Ovary (tissue), 9 donors: ENCODE measurements around the gene TEF. TPM values are rescaled to one million over a fixed set of nuclear protein-coding genes. Genes with fewer than 3 reads are reported as not detected.
"Not testable (repeated sequence)": the region's sequence is repeated elsewhere in the genome, so short reads cannot be mapped to it uniquely, and the experiment has no call there.

Experiments
- DNase-seq, 5 donors: peaks; one replicate each; pipeline ENCODE4 v3.0.0-alpha.2; 2019 to 2020
- H3K27ac ChIP-seq, 2 donors: fragments of 200-600 bp; one replicate each; pipeline versions ENCODE4 v1.5.1 to v1.8.0; 2019 to 2022
- H3K27me3 ChIP-seq: fragments of 200-600 bp; one replicate; pipeline ENCODE4 v1.8.0; 2022
- H3K36me3 ChIP-seq: fragments of 200-600 bp; sonication (generic); one replicate; pipeline ENCODE4 v1.5.1; 2019
- H3K4me1 ChIP-seq: one replicate; pipeline ENCODE4 v1.8.1; 2013; ENCODE audit warnings: mild to moderate bottlenecking, moderate library complexity; ENCODE audit not compliant: insufficient read depth
- H3K4me3 ChIP-seq: fragments of 200-600 bp; sonication (generic); one replicate; pipeline ENCODE4 v1.5.1; 2017
- H3K9me3 ChIP-seq, 2 donors: fragments of 200-600 bp in 1 of 2; sonication (generic) in 1 of 2; one replicate each; pipeline versions ENCODE4 v1.5.1 to v1.8.1; 2013 to 2019; ENCODE audit warnings: mild to moderate bottlenecking in 1 of 2, moderate library complexity in 1 of 2
- CTCF ChIP-seq, 3 donors: fragments of 450-650 bp in 2 of 3; fragments of 200-600 bp in 1 of 3; IDR thresholded peaks; one replicate each; pipeline versions ENCODE4 v1.5.1 to v1.8.0; 2016 to 2022; ENCODE audit warnings: antibody characterized with exemption in 3 of 3, mild to moderate bottlenecking in 1 of 3
- EP300 ChIP-seq: sonication (generic); formaldehyde crosslinking; IDR thresholded peaks from one replicate; pipeline ENCODE4 v1.6.1; 2017; ENCODE audit warnings: antibody characterized with exemption
- POLR2A ChIP-seq: fragments of 450-650 bp; IDR thresholded peaks from one replicate; pipeline ENCODE4 v1.6.1; 2017; ENCODE audit warnings: antibody characterized with exemption, mild to moderate bottlenecking, moderate library complexity
- WGBS, 3 donors: extraction: QIAGEN DNeasy Blood & Tissue Kit in 1 of 3; methylation state at CpG; one replicate each; pipeline versions ENCODE4 v1.1.5 to v1.1.7; 2013 to 2017; 5-methylcytosine and 5-hydroxymethylcytosine counted together
- intact Hi-C, 4 donors: fragments of 100-400 bp; cut with DNase I; formaldehyde crosslinking; loops; one replicate each; pipeline versions ENCODE4 v1.11.0 to v1.15.1; 2022 to 2023
- polyA plus RNA-seq, 2 donors: library from polyadenylated mRNA; stranded (reverse); fragments of 200-250 nt in 1 of 2; fragments of 350-450 nt in 1 of 2; fragmentation: Illumina TruSeq in 1 of 2; extraction: RNeasy Lipid Tissue Mini Kit (QIAGEN cat#74804) in 1 of 2; gene quantifications; one replicate each; pipeline ENCODE4 v1.2.3, GENCODE V29; 2013 to 2014
- total RNA-seq, 7 donors: library from RNA; depleted of rRNA in 2 of 7; stranded (reverse); fragments of >200 nt in 2 of 7; fragmentation: NEBNext Ultra II Directional in 3 of 7; extraction: Animal tissue kit (Norgen Biotek cat#: 25700) in 3 of 7; gene quantifications; one replicate each; pipeline versions ENCODE4 v1.1.0 to v1.2.4, GENCODE V29; 2016 to 2023
- donor health status: DM: no; HTN: no; CAD: no; lungs with moderate emphysema.
- donor health status: DM: no; HTN: no; CAD: no.
- donor health status: Bipolar disorder and iron deficiency.
- donor health status: DM: yes; HTN: yes; CAD: no.
- donor health status: DM: no; HTN: no; CAD: no.
- donor health status: DM: yes; HTN: yes; CAD: no.

Gene TEF
- total and polyA plus RNA-seq, 9 donors = 10.8 to 64.6 (median 42.8) TPM

GRCh38 chr22:41395531-41396240 lies 13.9 kb downstream of the TEF start:
- Histone ChIP-seq H3K27me3 (no peaks in the 10 kb centered on the region), H3K27ac (no peak overlapping the region), H3K36me3 (peaks cover 5% of the 10 kb centered on the region), H3K9me3 (no peaks in the 10 kb centered on the region), H3K4me3 (no peak overlapping the region), H3K4me1 (no peaks in the 10 kb centered on the region)
- DNase-seq = no peak
- intact Hi-C loops = loop anchor here in 1 of 4 donors (10.0 kb wide), 1 partner anchor 209 kb away; no protein-coding TSS in a partner anchor
- 88 to 89% (median 89%) methylated on average over 37 of the region's 37 CpGs for WGBS, 3 donors
- no peak for TF ChIP-seq EP300
- no peak for TF ChIP-seq POLR2A
- no peak for TF ChIP-seq CTCF (IDR thresholded peaks at IDR 0.05)

GRCh38 chr22:41397143-41397811 lies 15.5 kb downstream of the TEF start:
- Histone ChIP-seq H3K4me1 (peaks cover 6% of the 10 kb centered on the region), H3K4me3 (no peak overlapping the region), H3K9me3 (no peaks in the 10 kb centered on the region), H3K27me3 (no peaks in the 10 kb centered on the region), H3K36me3 (peaks cover 5% of the 10 kb centered on the region), H3K27ac (no peak overlapping the region)
- 72 to 82% (median 77%) methylated on average over 19 of the region's 19 CpGs for WGBS, 3 donors
- intact Hi-C loops = loop anchor here in 1 of 4 donors (10.0 kb wide), 1 partner anchor 208 kb away; no protein-coding TSS in a partner anchor
- TF ChIP-seq POLR2A = no peak
- TF ChIP-seq CTCF (IDR thresholded peaks at IDR 0.05) = no peak
- TF ChIP-seq EP300 = no peak
- DNase-seq = no peak

GRCh38 chr22:41398921-41399320 lies 17.2 kb downstream of the TEF start:
- Histone ChIP-seq H3K27me3 (no peaks in the 10 kb centered on the region), H3K27ac (no peak overlapping the region), H3K36me3 (peaks cover 5% of the 10 kb centered on the region), H3K9me3 (no peaks in the 10 kb centered on the region), H3K4me3 (no peak overlapping the region), H3K4me1 (peaks cover 11% of the 10 kb centered on the region)
- DNase-seq = no peak
- WGBS, 3 donors = 21 to 50% (median 28%) methylated on average over 8 of the region's 8 CpGs
- no peak for TF ChIP-seq EP300
- no peak for TF ChIP-seq POLR2A
- no peak for TF ChIP-seq CTCF (IDR thresholded peaks at IDR 0.05)
- intact Hi-C loops = loop anchor here in 1 of 4 donors (10.0 kb wide), 1 partner anchor 206 kb away; no protein-coding TSS in a partner anchor

GRCh38 chr22:41401781-41402648 lies 20.3 kb downstream of the TEF start:
- DNase-seq = peak; percentile 72 to 88 (median 84)
- no peaks in the 10 kb centered on the region for H3K36me3 ChIP-seq
- H3K9me3 ChIP-seq = no peaks in the 10 kb centered on the region
- H3K27ac ChIP-seq = peak overlapping the region in 1 of 2 donors; percentile 40
- WGBS, 3 donors = 6 to 18% (median 11%) methylated on average over 16 of the region's 16 CpGs
- no peaks in the 10 kb centered on the region for H3K27me3 ChIP-seq
- intact Hi-C loops = loop anchor here (2.0 to 5.0 kb wide), 4 partner anchors 69 to 195 kb away; no protein-coding TSS in a partner anchor
- TF ChIP-seq CTCF (IDR thresholded peaks at IDR 0.05) = no peak
- TF ChIP-seq POLR2A = no peak
- peaks cover 11% of the 10 kb centered on the region for H3K4me1 ChIP-seq
- no peak overlapping the region for H3K4me3 ChIP-seq

- H3K4me1 ChIP-seq = peaks cover 11% of the 10 kb centered on the region
- 89 to 91% (median 91%) methylated on average over 14 of the region's 14 CpGs for WGBS, 3 donors
- not testable (repeated sequence) for DNase-seq, H3K27ac ChIP-seq, H3K4me3 ChIP-seq, H3K36me3 ChIP-seq, H3K27me3 ChIP-seq, H3K9me3 ChIP-seq
- intact Hi-C loops = loop anchor here (2.0 to 5.0 kb wide), 4 partner anchors 68 to 194 kb away; no protein-coding TSS in a partner anchor
These were observed 21.1 kb downstream of the TEF start for GRCh38 chr22:41402851-41403250.
